Measurements from ENCODE around the gene ARX.

DNA sequence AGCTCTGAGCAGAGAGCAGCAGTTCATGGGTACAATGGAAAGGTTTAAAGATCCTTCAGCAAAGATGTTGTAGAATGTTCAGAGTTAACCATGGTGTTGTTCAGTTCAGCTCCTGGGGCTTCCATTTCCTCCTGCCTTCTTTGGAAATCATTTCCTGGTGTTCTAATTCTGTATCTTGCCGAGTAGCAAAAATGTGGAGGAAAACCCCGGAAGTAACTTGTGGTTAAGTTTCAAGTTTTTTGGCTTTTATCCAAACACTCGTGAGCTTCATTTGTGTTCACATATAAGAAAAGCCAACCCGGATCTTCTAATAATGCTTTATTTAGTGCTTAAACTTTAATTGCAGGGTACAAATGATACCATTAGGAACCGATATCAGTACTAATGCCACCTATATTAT is 33.6 kb upstream of the ARX start:
- TF ChIP-seq, protein P1, sequence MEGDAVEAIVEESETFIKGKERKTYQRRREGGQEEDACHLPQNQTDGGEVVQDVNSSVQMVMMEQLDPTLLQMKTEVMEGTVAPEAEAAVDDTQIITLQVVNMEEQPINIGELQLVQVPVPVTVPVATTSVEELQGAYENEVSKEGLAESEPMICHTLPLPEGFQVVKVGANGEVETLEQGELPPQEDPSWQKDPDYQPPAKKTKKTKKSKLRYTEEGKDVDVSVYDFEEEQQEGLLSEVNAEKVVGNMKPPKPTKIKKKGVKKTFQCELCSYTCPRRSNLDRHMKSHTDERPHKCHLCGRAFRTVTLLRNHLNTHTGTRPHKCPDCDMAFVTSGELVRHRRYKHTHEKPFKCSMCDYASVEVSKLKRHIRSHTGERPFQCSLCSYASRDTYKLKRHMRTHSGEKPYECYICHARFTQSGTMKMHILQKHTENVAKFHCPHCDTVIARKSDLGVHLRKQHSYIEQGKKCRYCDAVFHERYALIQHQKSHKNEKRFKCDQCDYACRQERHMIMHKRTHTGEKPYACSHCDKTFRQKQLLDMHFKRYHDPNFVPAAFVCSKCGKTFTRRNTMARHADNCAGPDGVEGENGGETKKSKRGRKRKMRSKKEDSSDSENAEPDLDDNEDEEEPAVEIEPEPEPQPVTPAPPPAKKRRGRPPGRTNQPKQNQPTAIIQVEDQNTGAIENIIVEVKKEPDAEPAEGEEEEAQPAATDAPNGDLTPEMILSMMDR (conservative IDR thresholded peaks at IDR 0.05; ENCODE audit: low read depth, low read length): no peak
- TF ChIP-seq EZH2 (IDR thresholded peaks at IDR 0.05; ENCODE audit: low read length, unreplicated experiment): no peak
- no peak for TF ChIP-seq EZH2phosphoT487 (IDR thresholded peaks at IDR 0.05; ENCODE audit: borderline replicate concordance, low read length)

Measured in PC-3 (cell line).